D721Med (cell line): ENCODE results near the gene MRPL50.

Experiments
- DNase-seq: peaks from one replicate; pipeline ENCODE4 v3.0.0; 2011; ENCODE audit warnings: low spot score; ENCODE audit not compliant: insufficient read length
- FAIRE-seq: peaks from 2 replicates; lab custom pipeline; 2011; peaks lifted over from hg19 to GRCh38; lab: Jason Lieb, UNC
- CTCF ChIP-seq: IDR thresholded peaks from 2 replicates; pipeline ENCODE4 v1.5.1; 2012; ENCODE audit warnings: mild to moderate bottlenecking, control low read depth; ENCODE audit not compliant: insufficient read depth; ENCODE audit errors: missing control alignments

The MRPL50 gene

GRCh38 chr9:101359679-101360078 lies 38.7 kb downstream of the MRPL50 start:
- DNase-seq (no peak), FAIRE-seq (no peak)
- TF ChIP-seq CTCF: no peak

GRCh38 chr9:101356619-101357018 lies 41.8 kb downstream of the MRPL50 start:
- no peak for FAIRE-seq
- no peak for TF ChIP-seq CTCF
- DNase-seq: no peak

DNA sequence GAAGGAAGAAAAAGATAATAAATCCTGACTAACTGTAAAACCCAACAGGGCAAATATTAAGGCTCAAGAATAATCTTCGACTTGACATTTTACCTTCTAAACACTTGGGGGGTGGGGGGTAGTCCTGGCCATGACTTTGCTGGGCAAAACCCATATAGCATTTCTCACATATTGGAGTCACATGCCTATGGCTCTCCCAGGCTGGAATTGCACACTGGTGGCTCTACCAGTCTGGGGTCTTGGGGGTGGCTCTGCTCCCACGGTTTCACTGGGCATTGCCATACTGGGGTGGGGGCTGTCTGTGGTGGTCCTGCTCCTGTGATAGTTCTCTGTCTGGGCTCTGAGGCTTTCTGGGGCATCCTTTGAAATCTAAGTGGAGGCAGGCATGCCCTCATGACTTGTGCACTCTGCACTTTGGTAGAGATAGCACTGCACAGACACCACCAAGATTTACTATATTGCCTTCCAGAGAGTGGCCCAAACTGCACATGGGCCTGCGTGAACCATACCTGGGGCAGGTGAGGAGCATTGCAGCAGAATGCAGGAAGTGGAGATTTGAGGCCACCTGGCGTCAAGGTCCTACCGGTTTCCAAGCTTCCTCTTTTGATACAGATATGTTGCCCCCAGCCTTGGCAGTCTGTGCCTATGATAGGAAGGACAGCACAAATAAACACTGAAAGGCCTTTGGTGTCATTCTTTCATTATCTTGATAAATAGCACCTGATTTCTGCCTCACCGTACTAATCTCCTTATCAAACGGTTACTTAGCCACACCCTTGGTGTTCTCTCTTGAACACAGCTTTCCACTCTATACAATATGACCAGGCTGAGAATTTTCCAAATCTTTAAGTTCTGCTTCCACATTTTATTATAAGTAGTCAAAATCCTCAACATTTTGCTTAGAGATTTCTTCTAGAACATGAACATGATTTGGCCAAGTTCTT lies 43.4 kb downstream of the MRPL50 start:
- no peak for FAIRE-seq
- no peak for TF ChIP-seq CTCF

GRCh38 chr9:101354143-101354764 lies 44.2 kb downstream of the MRPL50 start:
- FAIRE-seq (no peak), DNase-seq (no peak)
- TF ChIP-seq CTCF: no peak

More for the DNA sequence above, 43.4 kb downstream of the MRPL50 start:
- DNase-seq: no peak

DNA sequence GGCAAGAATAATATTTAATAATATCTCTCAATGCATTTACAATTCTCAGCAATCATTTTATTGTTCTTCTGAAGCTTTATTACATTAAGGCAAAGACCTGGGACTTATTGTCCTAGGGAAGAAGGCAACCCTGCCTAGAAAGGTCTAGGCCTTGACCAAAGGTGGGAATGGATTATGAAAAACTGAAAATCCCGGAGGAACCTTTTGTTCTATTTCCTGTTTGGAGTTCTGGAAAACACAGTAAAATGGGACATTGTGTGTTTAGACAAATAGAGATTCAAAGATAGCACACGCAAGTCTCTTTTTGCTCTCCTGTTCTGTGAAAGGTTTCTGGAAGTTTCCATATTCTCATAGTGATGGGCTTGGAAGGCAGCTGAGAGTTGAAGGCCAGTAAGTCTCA lies 44.7 kb downstream of the MRPL50 start:
- DNase-seq (no peak), FAIRE-seq (no peak)

GRCh38 chr9:101352892-101353463 lies 45.4 kb downstream of the MRPL50 start:
- no peak for FAIRE-seq
- no peak for DNase-seq
- no peak for TF ChIP-seq CTCF

More for the DNA sequence above, 44.7 kb downstream of the MRPL50 start:
- TF ChIP-seq CTCF: no peak
